GM23338 (cell line): ENCODE measurements around the gene AGBL5.

ENCODE experiments used
- EZH2 ChIP-seq: fragments of 200-600 bp; sonication (generic); IDR thresholded peaks from one replicate; pipeline ENCODE4 v1.8.0; 2017; ENCODE audit warnings: antibody characterized with exemption, mild to moderate bottlenecking, low read depth; ENCODE audit not compliant: unreplicated experiment
- TF ChIP-seq, protein P1 (sequence below), 2 experiments: fragments of 200-600 bp in 1 of 2; sonication (generic) in 1 of 2; conservative IDR thresholded peaks; 2 replicates each; pipeline versions ENCODE4 v1.5.1 to v1.6.1; 2016 to 2017; ENCODE audit warnings: antibody characterized with exemption in 2 of 2, low read depth in 2 of 2, mild to moderate bottlenecking in 2 of 2, moderate library complexity in 1 of 2

- TF ChIP-seq, protein P1, sequence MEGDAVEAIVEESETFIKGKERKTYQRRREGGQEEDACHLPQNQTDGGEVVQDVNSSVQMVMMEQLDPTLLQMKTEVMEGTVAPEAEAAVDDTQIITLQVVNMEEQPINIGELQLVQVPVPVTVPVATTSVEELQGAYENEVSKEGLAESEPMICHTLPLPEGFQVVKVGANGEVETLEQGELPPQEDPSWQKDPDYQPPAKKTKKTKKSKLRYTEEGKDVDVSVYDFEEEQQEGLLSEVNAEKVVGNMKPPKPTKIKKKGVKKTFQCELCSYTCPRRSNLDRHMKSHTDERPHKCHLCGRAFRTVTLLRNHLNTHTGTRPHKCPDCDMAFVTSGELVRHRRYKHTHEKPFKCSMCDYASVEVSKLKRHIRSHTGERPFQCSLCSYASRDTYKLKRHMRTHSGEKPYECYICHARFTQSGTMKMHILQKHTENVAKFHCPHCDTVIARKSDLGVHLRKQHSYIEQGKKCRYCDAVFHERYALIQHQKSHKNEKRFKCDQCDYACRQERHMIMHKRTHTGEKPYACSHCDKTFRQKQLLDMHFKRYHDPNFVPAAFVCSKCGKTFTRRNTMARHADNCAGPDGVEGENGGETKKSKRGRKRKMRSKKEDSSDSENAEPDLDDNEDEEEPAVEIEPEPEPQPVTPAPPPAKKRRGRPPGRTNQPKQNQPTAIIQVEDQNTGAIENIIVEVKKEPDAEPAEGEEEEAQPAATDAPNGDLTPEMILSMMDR (conservative IDR thresholded peaks at IDR 0.05; ENCODE audit: low read depth in 2 of 2): no peak
- no peak for TF ChIP-seq EZH2
Measured at GRCh38 chr2:27081984-27082772, 30.7 kb downstream of the AGBL5 start.
